Vagina (tissue), 2 donors: ENCODE results near the gene RASA3.

ENCODE experiments used
- CTCF ChIP-seq, 3 experiments: fragments of 450-650 bp in 2 of 3; fragments of 200-600 bp in 1 of 3; sonication (generic) in 1 of 3; IDR thresholded peaks; one replicate each; pipeline ENCODE4 v1.5.1; 2017 to 2019; ENCODE audit warnings: antibody characterized with exemption in 3 of 3, mild to moderate bottlenecking in 2 of 3, moderate library complexity in 2 of 3
- POLR2A ChIP-seq, 2 donors: fragments of 450-650 bp; IDR thresholded peaks; one replicate each; pipeline ENCODE4 v1.6.1; 2017; ENCODE audit warnings: antibody characterized with exemption in 2 of 2, mild to moderate bottlenecking in 2 of 2, moderate library complexity in 2 of 2
- POLR2AphosphoS5 ChIP-seq, 2 donors: sonication (generic); formaldehyde crosslinking; IDR thresholded peaks; one replicate each; pipeline ENCODE4 v1.9.0; 2017; ENCODE audit warnings: antibody characterized with exemption in 2 of 2, mild to moderate bottlenecking in 2 of 2, low read depth in 1 of 2; ENCODE audit not compliant: insufficient read depth in 1 of 2

GRCh38 chr13:114155926-114156883 is 23.8 kb upstream of the RASA3 start:
- TF ChIP-seq CTCF (IDR thresholded peaks at IDR 0.05) (no peak), POLR2A (IDR thresholded peaks at IDR 0.05) (no peak), POLR2AphosphoS5 (IDR thresholded peaks at IDR 0.05; ENCODE audit: insufficient read depth in 1 of 2, low read depth in 1 of 2) (no peak)
